Transverse colon (tissue), 4 donors: Measurements from ENCODE around the gene PIH1D1.

ENCODE experiments used
- CTCF ChIP-seq, 5 experiments: fragments of 200-600 bp in 3 of 5; fragments of 450-650 bp in 2 of 5; sonication (generic) in 3 of 5; IDR thresholded peaks; 1 replicate in 2 of 5; 2 replicates in 3 of 5; pipeline ENCODE4 v1.5.1; 2016 to 2017; ENCODE audit warnings: antibody characterized with exemption in 5 of 5, inconsistent platforms in 3 of 5, mild to moderate bottlenecking in 2 of 5, moderate library complexity in 1 of 5
- EP300 ChIP-seq: sonication (generic); formaldehyde crosslinking; IDR thresholded peaks from one replicate; pipeline ENCODE4 v1.6.1; 2017; ENCODE audit warnings: antibody characterized with exemption, low read depth
- POLR2A ChIP-seq: fragments of 450-650 bp; IDR thresholded peaks from one replicate; pipeline ENCODE4 v1.6.1; 2016; ENCODE audit warnings: antibody characterized with exemption, mild to moderate bottlenecking, moderate library complexity
- POLR2AphosphoS5 ChIP-seq, 3 donors: sonication (generic); formaldehyde crosslinking; IDR thresholded peaks; one replicate each; pipeline ENCODE4 v1.6.1; 2016; ENCODE audit warnings: antibody characterized with exemption in 3 of 3

- TF ChIP-seq CTCF (IDR thresholded peaks at IDR 0.05), result no peak
- TF ChIP-seq POLR2A, result no peak
- TF ChIP-seq POLR2AphosphoS5 (IDR thresholded peaks at IDR 0.05), result no peak
- TF ChIP-seq EP300, result no peak
Observed at GRCh38 chr19:49453757-49454240, 2.2 kb upstream of the PIH1D1 start.
